HepG2 (cell line): Measurements from ENCODE around the gene UNC13D. TPM values are rescaled to one million over a fixed set of nuclear protein-coding genes. Genes with fewer than 3 reads are reported as not detected.

Experiments
- CREM ChIP-seq, 2 experiments: sonication (generic) in 1 of 2; formaldehyde crosslinking in 1 of 2; IDR thresholded peaks; 2 replicates each; pipeline versions ENCODE4 v1.4.0 to v1.6.1; 2016 to 2020; ENCODE audit warnings: antibody characterized with exemption in 1 of 2, mild to moderate bottlenecking in 1 of 2, missing genetic modification reagents in 1 of 2
- EP300 ChIP-seq, 3 experiments: sonication (generic) in 1 of 3; formaldehyde crosslinking in 1 of 3; IDR thresholded peaks; 2 replicates each; pipeline versions ENCODE4 v1.5.1 to v1.6.1; 2011 to 2020; ENCODE audit warnings: low read depth in 2 of 3, low read length in 2 of 3, borderline replicate concordance in 1 of 3, improper control_type of control experiment in 1 of 3, mild to moderate bottlenecking in 1 of 3, missing genetic modification reagents in 1 of 3, moderate library complexity in 1 of 3
- HDAC1 ChIP-seq: sonication (generic); formaldehyde crosslinking; IDR thresholded peaks from 2 replicates; pipeline ENCODE4 v1.5.1; 2020; ENCODE audit warnings: mild to moderate bottlenecking, missing genetic modification reagents
- KDM1A ChIP-seq: IDR thresholded peaks from 2 replicates; pipeline ENCODE4 v1.6.1; 2016; ENCODE audit warnings: missing compliant biosample characterization
- MLLT10 ChIP-seq: sonication (generic); formaldehyde crosslinking; IDR thresholded peaks from 2 replicates; pipeline ENCODE4 v1.4.0; 2020; ENCODE audit warnings: missing genetic modification reagents
- MTA1 ChIP-seq: sonication (generic); formaldehyde crosslinking; IDR thresholded peaks from 2 replicates; pipeline ENCODE4 v1.4.0; 2020; ENCODE audit warnings: missing genetic modification reagents, mild to moderate bottlenecking, borderline replicate concordance
- NR2F6 ChIP-seq, 2 experiments: IDR thresholded peaks; 2 replicates each; pipeline ENCODE4 v1.6.1; 2016; ENCODE audit warnings: antibody characterized with exemption in 1 of 2, mild to moderate bottlenecking in 1 of 2
- PHF21A ChIP-seq: sonication (generic); formaldehyde crosslinking; IDR thresholded peaks from 2 replicates; pipeline ENCODE4 v1.5.0; 2020; ENCODE audit warnings: mild to moderate bottlenecking, missing genetic modification reagents
- SOX5 ChIP-seq: IDR thresholded peaks from 2 replicates; pipeline ENCODE4 v1.6.1; 2016; ENCODE audit warnings: borderline replicate concordance
- SP5 ChIP-seq: IDR thresholded peaks from 2 replicates; pipeline ENCODE4 v1.6.1; 2016; ENCODE audit warnings: low read depth, borderline replicate concordance
- ZNF121 ChIP-seq: sonication (generic); formaldehyde crosslinking; IDR thresholded peaks from 2 replicates; pipeline ENCODE4 v1.5.0; 2020; ENCODE audit warnings: mild to moderate bottlenecking, missing genetic modification reagents
- ZNF180 ChIP-seq: sonication (generic); formaldehyde crosslinking; IDR thresholded peaks from 2 replicates; pipeline ENCODE4 v1.4.0; 2020; ENCODE audit warnings: low read depth, missing genetic modification reagents, borderline replicate concordance
- ZNF570 ChIP-seq: sonication (generic); formaldehyde crosslinking; IDR thresholded peaks from 2 replicates; pipeline ENCODE4 v1.4.0; 2020; ENCODE audit warnings: mild to moderate bottlenecking, missing genetic modification reagents, borderline replicate concordance
- ZNF615 ChIP-seq: sonication (generic); formaldehyde crosslinking; IDR thresholded peaks from 2 replicates; pipeline ENCODE4 v1.5.0; 2020; ENCODE audit warnings: mild to moderate bottlenecking, missing genetic modification reagents, borderline replicate concordance
- ZNF720 ChIP-seq: sonication (generic); formaldehyde crosslinking; IDR thresholded peaks from 2 replicates; pipeline ENCODE4 v1.4.0; 2020; ENCODE audit warnings: missing genetic modification reagents
- ZSCAN29 ChIP-seq: sonication (generic); formaldehyde crosslinking; conservative IDR thresholded peaks from 2 replicates; pipeline ENCODE4 v1.4.0; 2020; ENCODE audit warnings: mild to moderate bottlenecking, missing genetic modification reagents
- polyA plus RNA-seq, 8 experiments: library from polyadenylated mRNA; depleted of rRNA in 3 of 8; stranded (reverse) in 7 of 8; unstranded in 1 of 8; fragments of >200 nt; fragmentation: Illumina TruSeq in 4 of 8; extraction: Trizol in 4 of 8; gene quantifications; 2 replicates each; pipeline versions ENCODE4 v1.2.1 to v1.2.3, GENCODE V29; 2011 to 2016; ENCODE audit warnings: low read depth in 4 of 8, missing spikeins in 1 of 8, mixed read lengths in 1 of 8; ENCODE audit not compliant: insufficient read depth in 1 of 8
- total RNA-seq, 5 experiments: library from RNA; depleted of rRNA; stranded (reverse); fragments of >200 nt; fragmentation: Illumina TruSeq; extraction: Trizol; gene quantifications; 2 replicates each; pipeline ENCODE4 v1.2.3, GENCODE V29; 2016; ENCODE audit warnings: low read depth in 1 of 5
- TF ChIP-seq, protein P1 (sequence below), 2 experiments: sonication (generic) in 1 of 2; formaldehyde crosslinking in 1 of 2; IDR thresholded peaks; 2 replicates each; pipeline versions ENCODE4 v1.4.0 to v1.6.1; 2016 to 2020; ENCODE audit warnings: borderline replicate concordance in 1 of 2, low read depth in 1 of 2, mild to moderate bottlenecking in 1 of 2, missing genetic modification reagents in 1 of 2
- TF ChIP-seq, protein P2 (sequence below): sonication (generic); formaldehyde crosslinking; IDR thresholded peaks from 2 replicates; pipeline ENCODE4 v1.4.0; 2020; ENCODE audit warnings: mild to moderate bottlenecking, low read depth, missing genetic modification reagents

UNC13D gene
- total and polyA plus RNA-seq, 2 of the 13 experiments (the other 11 are each of a cell fraction or from before 2014, with no cell fraction given): 29.7 to 42.7 TPM

DNA sequence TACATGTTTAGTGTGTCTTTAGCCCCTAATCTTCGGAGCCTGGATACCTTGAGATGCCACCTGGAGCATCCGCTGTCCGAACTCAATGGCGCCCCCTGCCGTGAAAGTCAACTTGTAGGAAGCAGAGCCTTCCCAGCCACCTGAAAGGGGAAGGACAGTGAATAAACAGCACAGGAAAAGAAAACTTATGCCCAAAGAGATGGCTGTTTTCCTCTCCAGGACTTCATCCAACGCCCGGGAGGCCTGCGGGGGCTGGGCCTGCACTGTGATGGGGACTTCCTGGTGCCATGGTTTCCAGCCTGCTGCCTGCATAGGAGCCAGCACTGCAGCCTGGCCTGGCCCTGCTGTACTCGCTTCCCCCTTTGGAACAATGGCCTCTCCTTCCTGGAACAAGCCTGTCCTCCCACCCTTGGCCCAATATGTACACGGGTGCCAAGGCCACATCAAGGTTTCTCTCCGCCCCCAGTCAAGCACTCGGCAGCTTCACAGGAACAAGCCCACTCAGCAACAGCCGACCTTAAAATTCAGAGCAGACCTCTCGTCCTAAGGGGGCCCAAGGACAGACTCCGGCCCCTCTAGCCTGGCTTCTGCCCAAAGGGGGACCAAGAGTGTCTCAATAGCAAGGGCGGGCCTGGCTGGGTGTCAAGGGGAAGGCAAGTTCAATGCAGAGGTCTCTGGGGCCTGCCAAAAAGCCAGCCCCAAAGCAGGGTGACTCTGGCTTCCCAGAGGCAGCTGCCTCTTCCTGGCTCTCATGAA, 4.5 kb upstream of the UNC13D start (continued):
- TF ChIP-seq, protein P1, sequence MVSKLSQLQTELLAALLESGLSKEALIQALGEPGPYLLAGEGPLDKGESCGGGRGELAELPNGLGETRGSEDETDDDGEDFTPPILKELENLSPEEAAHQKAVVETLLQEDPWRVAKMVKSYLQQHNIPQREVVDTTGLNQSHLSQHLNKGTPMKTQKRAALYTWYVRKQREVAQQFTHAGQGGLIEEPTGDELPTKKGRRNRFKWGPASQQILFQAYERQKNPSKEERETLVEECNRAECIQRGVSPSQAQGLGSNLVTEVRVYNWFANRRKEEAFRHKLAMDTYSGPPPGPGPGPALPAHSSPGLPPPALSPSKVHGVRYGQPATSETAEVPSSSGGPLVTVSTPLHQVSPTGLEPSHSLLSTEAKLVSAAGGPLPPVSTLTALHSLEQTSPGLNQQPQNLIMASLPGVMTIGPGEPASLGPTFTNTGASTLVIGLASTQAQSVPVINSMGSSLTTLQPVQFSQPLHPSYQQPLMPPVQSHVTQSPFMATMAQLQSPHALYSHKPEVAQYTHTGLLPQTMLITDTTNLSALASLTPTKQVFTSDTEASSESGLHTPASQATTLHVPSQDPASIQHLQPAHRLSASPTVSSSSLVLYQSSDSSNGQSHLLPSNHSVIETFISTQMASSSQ (IDR thresholded peaks at IDR 0.05; ENCODE audit: low read depth): no peak
- TF ChIP-seq, protein P1 (CRISPR knock-in tag; IDR thresholded peaks at IDR 0.05; ENCODE audit: borderline replicate concordance): peak; percentile 78; the same call in 1 of the 2 replicates
- TF ChIP-seq, protein P2, sequence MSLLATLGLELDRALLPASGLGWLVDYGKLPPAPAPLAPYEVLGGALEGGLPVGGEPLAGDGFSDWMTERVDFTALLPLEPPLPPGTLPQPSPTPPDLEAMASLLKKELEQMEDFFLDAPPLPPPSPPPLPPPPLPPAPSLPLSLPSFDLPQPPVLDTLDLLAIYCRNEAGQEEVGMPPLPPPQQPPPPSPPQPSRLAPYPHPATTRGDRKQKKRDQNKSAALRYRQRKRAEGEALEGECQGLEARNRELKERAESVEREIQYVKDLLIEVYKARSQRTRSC (CRISPR knock-in tag): peak; percentile 41; the same call in 1 of the 2 replicates
- TF ChIP-seq MLLT10 (CRISPR knock-in tag): no peak
- no peak for TF ChIP-seq ZNF570 (CRISPR knock-in tag)
- peak; percentile 89 for TF ChIP-seq HDAC1 (CRISPR knock-in tag)
- peak; percentile 51; the same call in 1 of the 2 replicates for TF ChIP-seq PHF21A (CRISPR knock-in tag)
- TF ChIP-seq NR2F6 (IDR thresholded peaks at IDR 0.05): peak; percentile 39; the same call in 1 of the 2 replicates
- TF ChIP-seq NR2F6 (CRISPR knock-in tag; IDR thresholded peaks at IDR 0.05): peak; percentile 27; the same call in 1 of the 2 replicates
- 0 out of 2 replicates have a peak, but pooled peaks have one; percentile 28 for TF ChIP-seq ZNF121 (CRISPR knock-in tag)
- TF ChIP-seq ZSCAN29 (CRISPR knock-in tag): 0 out of 2 replicates have a peak, but pooled peaks have one; percentile 42
- TF ChIP-seq KDM1A: 0 out of 2 replicates have a peak, but pooled peaks have one; percentile 53
- 0 out of 2 replicates have a peak, but pooled peaks have one; percentile 17 for TF ChIP-seq ZNF180 (CRISPR knock-in tag)
- peak; percentile 80 for TF ChIP-seq MTA1 (CRISPR knock-in tag)
- peak; percentile 92 for TF ChIP-seq SP5
- 0 out of 2 replicates have a peak, but pooled peaks have one; percentile 57 for TF ChIP-seq ZNF615 (CRISPR knock-in tag)
- TF ChIP-seq SOX5: peak; percentile 31; the same call in 1 of the 2 replicates
- peak in 1 of 2 experiments; percentile 28; a peak in 1 of 4 replicates for TF ChIP-seq EP300 (IDR thresholded peaks at IDR 0.05; ENCODE audit: low read depth in 2 of 2, low read length in 2 of 2)
- no peak; the same call in 1 of the 2 replicates for TF ChIP-seq EP300 (CRISPR knock-in tag; IDR thresholded peaks at IDR 0.05; ENCODE audit: borderline replicate concordance)
- TF ChIP-seq ZNF720 (CRISPR knock-in tag): no peak
- TF ChIP-seq CREM (IDR thresholded peaks at IDR 0.05): peak; percentile 31; the same call in 1 of the 2 replicates
- TF ChIP-seq CREM (CRISPR knock-in tag; IDR thresholded peaks at IDR 0.05): no peak
